ENCODE measurements around the gene MUC5AC. TPM values are rescaled to one million over a fixed set of nuclear protein-coding genes. Genes with fewer than 3 reads are reported as not detected.
"Not testable (repeated sequence)": the region's sequence is repeated elsewhere in the genome, so short reads cannot be mapped to it uniquely, and the experiment has no call there.

Gene MUC5AC
- total RNA-seq, 1 donor from 2014 or later, result not detected

GRCh38 chr11:1180947-1181391, 23.2 kb downstream of the MUC5AC start:
- no peak for DNase-seq (ENCODE audit: low read depth)
- TF ChIP-seq, protein P1, sequence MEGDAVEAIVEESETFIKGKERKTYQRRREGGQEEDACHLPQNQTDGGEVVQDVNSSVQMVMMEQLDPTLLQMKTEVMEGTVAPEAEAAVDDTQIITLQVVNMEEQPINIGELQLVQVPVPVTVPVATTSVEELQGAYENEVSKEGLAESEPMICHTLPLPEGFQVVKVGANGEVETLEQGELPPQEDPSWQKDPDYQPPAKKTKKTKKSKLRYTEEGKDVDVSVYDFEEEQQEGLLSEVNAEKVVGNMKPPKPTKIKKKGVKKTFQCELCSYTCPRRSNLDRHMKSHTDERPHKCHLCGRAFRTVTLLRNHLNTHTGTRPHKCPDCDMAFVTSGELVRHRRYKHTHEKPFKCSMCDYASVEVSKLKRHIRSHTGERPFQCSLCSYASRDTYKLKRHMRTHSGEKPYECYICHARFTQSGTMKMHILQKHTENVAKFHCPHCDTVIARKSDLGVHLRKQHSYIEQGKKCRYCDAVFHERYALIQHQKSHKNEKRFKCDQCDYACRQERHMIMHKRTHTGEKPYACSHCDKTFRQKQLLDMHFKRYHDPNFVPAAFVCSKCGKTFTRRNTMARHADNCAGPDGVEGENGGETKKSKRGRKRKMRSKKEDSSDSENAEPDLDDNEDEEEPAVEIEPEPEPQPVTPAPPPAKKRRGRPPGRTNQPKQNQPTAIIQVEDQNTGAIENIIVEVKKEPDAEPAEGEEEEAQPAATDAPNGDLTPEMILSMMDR (conservative IDR thresholded peaks at IDR 0.05; ENCODE audit: low read depth, low read length), result no peak
- no peak overlapping the region for H3K4me3 ChIP-seq (ENCODE audit: low read depth, low read length)

DNA sequence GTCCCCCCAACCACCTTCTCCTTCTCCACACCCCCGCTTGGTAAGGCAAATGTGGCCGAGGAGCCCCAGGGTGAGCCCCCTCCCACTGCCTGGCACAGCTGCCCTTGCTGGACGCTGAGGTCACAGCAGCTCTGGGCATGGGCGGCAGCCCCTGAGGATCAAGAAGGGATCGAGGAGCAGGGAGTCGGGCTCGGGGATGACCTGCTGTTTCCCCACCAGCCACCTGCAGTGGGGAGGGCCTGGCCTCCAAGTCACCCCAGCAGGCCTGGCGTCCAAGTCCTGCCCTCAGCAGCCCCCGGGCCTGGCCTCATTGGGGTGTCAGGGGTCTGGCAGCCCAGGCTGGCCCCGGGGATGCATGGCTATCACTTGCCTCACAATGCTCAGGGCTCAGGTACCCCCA, 23.7 kb downstream of the MUC5AC start:
- no peak for DNase-seq (ENCODE audit: low read depth)
- no peak overlapping the region for H3K4me3 ChIP-seq (ENCODE audit: low read depth, low read length)
- TF ChIP-seq, protein P1 (conservative IDR thresholded peaks at IDR 0.05; ENCODE audit: low read depth, low read length), result no peak

- TF ChIP-seq, protein P1 (conservative IDR thresholded peaks at IDR 0.05; ENCODE audit: low read depth, low read length), result no peak
These were observed 24.2 kb downstream of the MUC5AC start for GRCh38 chr11:1181853-1182535.

GRCh38 chr11:1184139-1184538, 26.4 kb downstream of the MUC5AC start:
- H3K4me3 ChIP-seq (ENCODE audit: low read depth, low read length); DNase-seq (ENCODE audit: low read depth): not testable (repeated sequence)

More at GRCh38 chr11:1181853-1182535, 24.2 kb downstream of the MUC5AC start:
- DNase-seq (ENCODE audit: low read depth), result no peak
- H3K4me3 ChIP-seq (ENCODE audit: low read depth, low read length), result no peak overlapping the region

- H3K4me3 ChIP-seq (ENCODE audit: low read depth, low read length); DNase-seq (ENCODE audit: low read depth): not testable (repeated sequence)
These were observed 30.8 kb downstream of the MUC5AC start for GRCh38 chr11:1188451-1189130.

- not testable (repeated sequence) for H3K4me3 ChIP-seq (ENCODE audit: low read depth, low read length); DNase-seq (ENCODE audit: low read depth)
These were observed 32.1 kb downstream of the MUC5AC start for GRCh38 chr11:1189816-1190215.

GRCh38 chr11:1191786-1192470, 34.2 kb downstream of the MUC5AC start:
- H3K4me3 ChIP-seq (ENCODE audit: low read depth, low read length); DNase-seq (ENCODE audit: low read depth): not testable (repeated sequence)

GRCh38 chr11:1192741-1193325, 35.1 kb downstream of the MUC5AC start:
- DNase-seq (ENCODE audit: low read depth), result no peak
- no peak overlapping the region for H3K4me3 ChIP-seq (ENCODE audit: low read depth, low read length)
- TF ChIP-seq, protein P1 (conservative IDR thresholded peaks at IDR 0.05; ENCODE audit: low read depth, low read length), result no peak
